K562 (cell line): ENCODE measurements around the gene TMEM176B.

Source experiments
- ARID3A ChIP-seq: IDR thresholded peaks from 2 replicates; pipeline ENCODE4 v1.6.1; 2012; ENCODE audit warnings: low read depth, low read length, improper control_type of control experiment, borderline replicate concordance
- CTCF ChIP-seq, 3 experiments: IDR thresholded peaks in 2 of 3; conservative IDR thresholded peaks in 1 of 3; 2 replicates each; pipeline ENCODE4 v1.5.1; 2011 to 2012; ENCODE audit warnings: low read length in 3 of 3, mild to moderate bottlenecking in 3 of 3, control low read depth in 2 of 3, improper control_type of control experiment in 1 of 3, inconsistent platforms in 1 of 3, low read depth in 1 of 3, mixed read lengths in 1 of 3, moderate library complexity in 1 of 3; ENCODE audit not compliant: insufficient read depth in 2 of 3
- GATA2 ChIP-seq: sonication (generic); formaldehyde crosslinking; IDR thresholded peaks from 2 replicates; pipeline ENCODE4 v1.4.0; 2020; ENCODE audit warnings: mild to moderate bottlenecking, missing genetic modification reagents
- PHF8 ChIP-seq: fragments of 200-600 bp; sonication (generic); IDR thresholded peaks from 2 replicates; pipeline ENCODE4 v1.6.1; 2012; ENCODE audit warnings: mixed run types, mild to moderate bottlenecking, inconsistent platforms, low read length, moderate library complexity, borderline replicate concordance
- POLR2A ChIP-seq: fragments of 450-650 bp; conservative IDR thresholded peaks from 2 replicates; pipeline ENCODE4 v1.6.1; 2016
- POLR2G ChIP-seq: fragments of 200-400 bp; formaldehyde crosslinking; IDR thresholded peaks from 2 replicates; pipeline ENCODE4 v1.6.1; 2017; ENCODE audit warnings: low read depth, mild to moderate bottlenecking, antibody characterized with exemption, low read length, moderate library complexity
- REST ChIP-seq, 2 experiments: fragments of 450-650 bp; formaldehyde crosslinking in 1 of 2; IDR thresholded peaks; 2 replicates each; pipeline versions ENCODE4 v1.4.0 to v1.6.1; 2014 to 2020; ENCODE audit warnings: mild to moderate bottlenecking in 2 of 2, borderline replicate concordance in 1 of 2, low read depth in 1 of 2
- TAF1 ChIP-seq: IDR thresholded peaks from 2 replicates; pipeline ENCODE4 v1.6.1; 2011; ENCODE audit warnings: mild to moderate bottlenecking, low read length, moderate library complexity; ENCODE audit not compliant: insufficient read depth, control insufficient read depth, severe bottlenecking; ENCODE audit errors: extremely low read depth
- ZNF121 ChIP-seq: sonication (generic); formaldehyde crosslinking; conservative IDR thresholded peaks from 2 replicates; pipeline ENCODE4 v1.8.0; 2022; ENCODE audit warnings: missing genetic modification reagents
- ZNF263 ChIP-seq: sonication (generic); formaldehyde crosslinking; IDR thresholded peaks from 2 replicates; pipeline ENCODE4 v1.8.0; 2022; ENCODE audit warnings: mild to moderate bottlenecking, missing genetic modification reagents, borderline replicate concordance

GRCh38 chr7:150846291-150847115 lies 46.3 kb upstream of the TMEM176B start:
- TF ChIP-seq REST (IDR thresholded peaks at IDR 0.05; ENCODE audit: borderline replicate concordance) (no peak), REST (CRISPR knock-in tag; IDR thresholded peaks at IDR 0.05; ENCODE audit: low read depth) (no peak), ARID3A (no peak), CTCF (IDR thresholded peaks at IDR 0.05 in 2 of 3, conservative IDR thresholded peaks at IDR 0.05 in 1 of 3; ENCODE audit: insufficient read depth in 2 of 3, low read depth in 1 of 3, low read length in 3 of 3) (no peak), POLR2A (no peak), TAF1 (no peak), ZNF121 (CRISPR knock-in tag) (no peak), POLR2G (no peak), ZNF263 (CRISPR knock-in tag) (no peak), PHF8 (no peak), GATA2 (no peak)
